GM12878 (cell line): ENCODE results near the gene GLB1L3. TPM values are rescaled to one million over a fixed set of nuclear protein-coding genes. Genes with fewer than 3 reads are reported as not detected.

ENCODE experiments used
- ATAC-seq: fragments of 200-7000 bp; cut with Tn5 transposase; 3 replicates; pipeline ENCODE4 v1.9.1; 2020; ENCODE audit warnings: mild to moderate bottlenecking, moderate library complexity
- BruUV-seq: library from RNA; stranded (reverse); fragments of 400-500 nt; replicated peaks from 2 replicates; lab custom pipeline; 2021; lab: Mats Ljungman, UMichigan
- CTCF ChIA-PET: fragments of 300-600 bp; sonication (Branson Sonifier 250); formaldehyde crosslinking; extraction: SDS; loops from one replicate; lab custom pipeline; 2021; ENCODE audit warnings: inconsistent platforms; lab: Yijun Ruan, JAX
- POLR2A ChIA-PET: fragments of 350-600 bp; formaldehyde crosslinking; extraction: SDS; loops from one replicate; lab custom pipeline; 2021; ENCODE audit warnings: inconsistent platforms; lab: Charles Lee
- RAD21 ChIA-PET: fragments of 300-600 bp; sonication (Branson Sonifier 250); formaldehyde crosslinking; loops from one replicate; lab custom pipeline; 2023; ENCODE audit warnings: antibody characterized with exemption; ENCODE audit not compliant: unreplicated experiment; lab: Charles Lee
- SMC1A ChIA-PET: fragments of 300-600 bp; sonication (Branson Sonifier 250); formaldehyde crosslinking; loops from one replicate; lab custom pipeline; 2023; ENCODE audit not compliant: unreplicated experiment, uncharacterized antibody; lab: Charles Lee
- DNase-seq: peaks from one replicate; pipeline ENCODE4 v3.0.0-alpha.2; 2011; ENCODE audit warnings: low read depth, low spot score
- FAIRE-seq: peaks from 3 replicates; lab custom pipeline; 2011; peaks lifted over from hg19 to GRCh38; lab: Jason Lieb, UNC
- H2AFZ ChIP-seq: 2 replicates; pipeline ENCODE4 v1.6.0; 2011; ENCODE audit warnings: low read depth, low read length, control low read depth; ENCODE audit not compliant: control insufficient read depth
- H3K27ac ChIP-seq: 2 replicates; pipeline ENCODE4 v1.5.1; 2011; ENCODE audit warnings: control low read depth; ENCODE audit not compliant: control insufficient read depth, insufficient read depth
- H3K27me3 ChIP-seq, 2 experiments: replicated peaks in 1 of 2; 2 replicates each; pipeline versions ENCODE4 v1.6.0 to v1.6.1; 2011; ENCODE audit warnings: low read length in 1 of 2; ENCODE audit not compliant: control insufficient read depth in 2 of 2, insufficient read depth in 2 of 2
- H3K36me3 ChIP-seq, 2 experiments: 2 replicates each; pipeline ENCODE4 v1.5.1; 2011; ENCODE audit warnings: low read length in 1 of 2; ENCODE audit not compliant: control insufficient read depth in 2 of 2, insufficient read depth in 2 of 2
- H3K4me1 ChIP-seq: 2 replicates; pipeline ENCODE4 v1.6.1; 2011; ENCODE audit warnings: mild to moderate bottlenecking, low read length, moderate library complexity, mixed read lengths; ENCODE audit not compliant: control insufficient read depth, insufficient read depth
- H3K4me2 ChIP-seq: 2 replicates; pipeline ENCODE4 v1.6.0; 2011; ENCODE audit warnings: control low read depth; ENCODE audit not compliant: control insufficient read depth, insufficient read depth
- H3K4me3 ChIP-seq: fragments of 200-600 bp; sonication (generic); 2 replicates; pipeline ENCODE4 v1.5.1; 2016
- H3K79me2 ChIP-seq: 2 replicates; pipeline ENCODE4 v1.6.0; 2011; ENCODE audit warnings: low read length; ENCODE audit not compliant: control insufficient read depth, insufficient read depth
- H3K9ac ChIP-seq: 2 replicates; pipeline ENCODE4 v1.8.0; 2011; ENCODE audit warnings: low read length, control low read depth, mixed read lengths; ENCODE audit not compliant: control insufficient read depth, insufficient read depth
- H3K9me3 ChIP-seq: replicated peaks from 3 replicates; pipeline ENCODE4 v1.5.1; 2011; ENCODE audit warnings: mild to moderate bottlenecking, low read length; ENCODE audit not compliant: control insufficient read depth, insufficient read depth
- H4K20me1 ChIP-seq: 2 replicates; pipeline ENCODE4 v1.6.0; 2011; ENCODE audit not compliant: control insufficient read depth, insufficient read depth
- ASH2L ChIP-seq: fragments of 300-600, 200-600 bp; sonication (generic); IDR thresholded peaks from 2 replicates; pipeline ENCODE4 v1.6.1; 2017; ENCODE audit warnings: low read depth, mild to moderate bottlenecking, borderline replicate concordance
- ATF7 ChIP-seq: fragments of 450-650 bp; IDR thresholded peaks from 2 replicates; pipeline ENCODE4 v1.6.1; 2016; ENCODE audit warnings: low read depth, mild to moderate bottlenecking
- FOXM1 ChIP-seq: IDR thresholded peaks from 2 replicates; pipeline ENCODE4 v1.6.1; 2012; ENCODE audit warnings: low read depth, mild to moderate bottlenecking, inconsistent platforms, low read length, moderate library complexity
- MYC ChIP-seq: IDR thresholded peaks from 2 replicates; pipeline ENCODE4 v1.6.1; 2011; ENCODE audit warnings: mild to moderate bottlenecking, low read length, moderate library complexity, inconsistent platforms; ENCODE audit not compliant: insufficient read depth, insufficient replicate concordance, insufficient read length, severe bottlenecking
- SIN3A ChIP-seq: IDR thresholded peaks from 2 replicates; pipeline ENCODE4 v1.6.1; 2012; ENCODE audit warnings: low read depth, low read length, improper control_type of control experiment
- SMARCA5 ChIP-seq: fragments of 450-650 bp; IDR thresholded peaks from 2 replicates; pipeline ENCODE4 v1.6.1; 2017; ENCODE audit warnings: mild to moderate bottlenecking
- ZNF217 ChIP-seq: fragments of 450-650 bp; IDR thresholded peaks from 2 replicates; pipeline ENCODE4 v1.6.1; 2017; ENCODE audit warnings: antibody characterized with exemption, mild to moderate bottlenecking
- WGBS: methylation state at CpG from one replicate; pipeline ENCODE4 v1.1.6; 2016; ENCODE audit warnings: low lambda C conversion rate; ENCODE audit not compliant: insufficient replicate concordance, insufficient coverage; ENCODE audit errors: missing lambda C conversion rate; 5-methylcytosine and 5-hydroxymethylcytosine counted together
- in situ Hi-C: fragments of 300-500 bp; cut with MboI; formaldehyde crosslinking; loops from 9 replicates; pipeline ENCODE4 v1.14.3; 2018; ENCODE audit warnings: mixed read lengths
- intact Hi-C: fragments of 100-400 bp; cut with micrococcal nuclease; formaldehyde crosslinking; loops from one replicate; pipeline ENCODE4 v1.14.2; 2022; ENCODE audit not compliant: unreplicated experiment
- polyA plus RNA-seq, 11 experiments: library from polyadenylated mRNA; depleted of rRNA in 4 of 11; unstranded in 6 of 11; stranded (reverse) in 5 of 11; fragments of >200 nt; fragmentation: Nextera tagmentation in 4 of 11; fragmentation: Illumina TruSeq in 1 of 11; extraction: Ambion mirVana in 4 of 11; extraction: Trizol in 1 of 11; gene quantifications; 1 replicate in 1 of 11; 2 replicates in 10 of 11; pipeline versions ENCODE4 v1.2.1 to v1.2.3, GENCODE V29; 2011 to 2016; ENCODE audit warnings: inconsistent platforms in 2 of 11, missing spikeins in 2 of 11, low read depth in 1 of 11
- total RNA-seq, 4 experiments: library from RNA; depleted of rRNA in 3 of 4; stranded (reverse); fragments of >200 nt in 3 of 4; fragmentation: Illumina TruSeq in 1 of 4; extraction: Trizol in 1 of 4; gene quantifications; 2 replicates each; pipeline versions ENCODE4 v1.2.1 to v1.2.3, GENCODE V29; 2013 to 2021
- TF ChIP-seq, protein P1 (sequence below): IDR thresholded peaks from 2 replicates; pipeline ENCODE4 v1.6.1; 2012; ENCODE audit warnings: improper control_type of control experiment, low read depth, low read length; ENCODE audit not compliant: insufficient replicate concordance
- TF ChIP-seq, protein P2 (sequence below): fragments of 450-650 bp; conservative IDR thresholded peaks from 2 replicates; pipeline ENCODE4 v1.6.1; 2017; ENCODE audit warnings: mild to moderate bottlenecking, moderate library complexity
- TF ChIP-seq, protein P3 (sequence below): fragments of 450-650 bp; IDR thresholded peaks from 2 replicates; pipeline ENCODE4 v1.6.1; 2017; ENCODE audit warnings: mild to moderate bottlenecking, moderate library complexity

Gene GLB1L3
- total and polyA plus RNA-seq, 10 of the 15 experiments (the other 5 are each of a cell fraction or from before 2014, with no cell fraction given): 0.53 to 2.9 (median 1.9) TPM; not detected in 1

DNA sequence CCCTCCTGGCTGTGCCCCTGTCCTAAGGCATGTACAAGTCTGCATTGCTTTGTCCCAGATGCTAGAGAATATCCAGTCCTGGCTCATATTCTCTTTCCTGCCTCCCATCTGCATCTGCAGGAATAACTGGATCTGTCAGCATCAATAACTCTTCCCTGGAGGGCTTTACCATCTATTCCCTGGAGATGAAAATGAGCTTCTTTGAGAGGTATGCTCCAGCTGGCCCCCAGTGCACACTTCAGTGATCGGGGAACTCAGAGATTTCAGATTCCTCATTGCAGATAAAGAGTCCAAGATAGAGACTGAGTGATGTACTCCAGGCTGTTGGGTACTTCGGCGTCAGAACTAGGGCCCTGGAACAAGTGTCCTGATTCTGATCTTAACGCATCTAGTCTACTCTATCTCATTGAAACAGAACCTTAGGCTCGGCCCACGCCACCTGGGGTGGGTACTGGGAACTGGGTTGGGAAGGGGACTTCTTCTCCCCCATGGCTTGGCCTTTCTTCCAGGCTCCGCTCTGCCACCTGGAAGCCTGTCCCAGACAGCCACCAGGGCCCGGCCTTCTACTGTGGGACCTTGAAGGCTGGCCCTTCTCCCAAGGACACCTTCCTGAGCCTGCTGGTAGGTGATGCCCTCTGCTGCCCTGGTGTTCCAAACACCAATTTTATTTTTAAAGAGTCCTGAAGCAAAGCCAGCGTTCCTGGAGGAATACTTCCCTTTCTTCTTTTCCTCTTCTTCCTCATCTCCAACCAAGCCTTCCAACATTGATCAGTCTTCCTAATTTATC, 37.8 kb downstream of the GLB1L3 start (continued):
- TF ChIP-seq, protein P1, sequence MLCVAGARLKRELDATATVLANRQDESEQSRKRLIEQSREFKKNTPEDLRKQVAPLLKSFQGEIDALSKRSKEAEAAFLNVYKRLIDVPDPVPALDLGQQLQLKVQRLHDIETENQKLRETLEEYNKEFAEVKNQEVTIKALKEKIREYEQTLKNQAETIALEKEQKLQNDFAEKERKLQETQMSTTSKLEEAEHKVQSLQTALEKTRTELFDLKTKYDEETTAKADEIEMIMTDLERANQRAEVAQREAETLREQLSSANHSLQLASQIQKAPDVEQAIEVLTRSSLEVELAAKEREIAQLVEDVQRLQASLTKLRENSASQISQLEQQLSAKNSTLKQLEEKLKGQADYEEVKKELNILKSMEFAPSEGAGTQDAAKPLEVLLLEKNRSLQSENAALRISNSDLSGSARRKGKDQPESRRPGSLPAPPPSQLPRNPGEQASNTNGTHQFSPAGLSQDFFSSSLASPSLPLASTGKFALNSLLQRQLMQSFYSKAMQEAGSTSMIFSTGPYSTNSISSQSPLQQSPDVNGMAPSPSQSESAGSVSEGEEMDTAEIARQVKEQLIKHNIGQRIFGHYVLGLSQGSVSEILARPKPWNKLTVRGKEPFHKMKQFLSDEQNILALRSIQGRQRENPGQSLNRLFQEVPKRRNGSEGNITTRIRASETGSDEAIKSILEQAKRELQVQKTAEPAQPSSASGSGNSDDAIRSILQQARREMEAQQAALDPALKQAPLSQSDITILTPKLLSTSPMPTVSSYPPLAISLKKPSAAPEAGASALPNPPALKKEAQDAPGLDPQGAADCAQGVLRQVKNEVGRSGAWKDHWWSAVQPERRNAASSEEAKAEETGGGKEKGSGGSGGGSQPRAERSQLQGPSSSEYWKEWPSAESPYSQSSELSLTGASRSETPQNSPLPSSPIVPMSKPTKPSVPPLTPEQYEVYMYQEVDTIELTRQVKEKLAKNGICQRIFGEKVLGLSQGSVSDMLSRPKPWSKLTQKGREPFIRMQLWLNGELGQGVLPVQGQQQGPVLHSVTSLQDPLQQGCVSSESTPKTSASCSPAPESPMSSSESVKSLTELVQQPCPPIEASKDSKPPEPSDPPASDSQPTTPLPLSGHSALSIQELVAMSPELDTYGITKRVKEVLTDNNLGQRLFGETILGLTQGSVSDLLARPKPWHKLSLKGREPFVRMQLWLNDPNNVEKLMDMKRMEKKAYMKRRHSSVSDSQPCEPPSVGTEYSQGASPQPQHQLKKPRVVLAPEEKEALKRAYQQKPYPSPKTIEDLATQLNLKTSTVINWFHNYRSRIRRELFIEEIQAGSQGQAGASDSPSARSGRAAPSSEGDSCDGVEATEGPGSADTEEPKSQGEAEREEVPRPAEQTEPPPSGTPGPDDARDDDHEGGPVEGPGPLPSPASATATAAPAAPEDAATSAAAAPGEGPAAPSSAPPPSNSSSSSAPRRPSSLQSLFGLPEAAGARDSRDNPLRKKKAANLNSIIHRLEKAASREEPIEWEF: no peak

DNA sequence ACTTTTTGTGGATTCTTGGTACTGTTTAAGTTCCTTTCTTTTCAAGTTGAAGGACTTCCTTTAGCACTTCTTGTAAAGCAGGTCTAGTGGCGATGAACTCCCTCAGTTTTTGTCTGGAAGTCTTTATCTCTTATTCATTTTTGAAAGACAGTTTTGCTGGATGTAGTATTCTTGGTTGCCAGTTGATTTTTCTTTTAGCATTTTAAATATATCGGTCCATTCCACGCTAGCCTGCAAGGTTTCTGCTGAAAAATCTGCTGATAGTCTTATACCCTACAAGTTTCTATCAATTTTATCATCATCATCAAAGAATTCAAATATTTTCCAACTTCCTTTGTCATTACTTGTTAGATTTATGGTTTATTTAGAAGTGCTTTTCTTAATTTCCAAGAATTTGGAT, 40.9 kb downstream of the GLB1L3 start:
- SMC1A ChIA-PET: no interaction called here
- Histone ChIP-seq H3K36me3 (no peaks in the 10 kb centered on the region), H3K4me2 (no peak overlapping the region), H3K27ac (no peak overlapping the region), H3K9ac (no peak overlapping the region), H4K20me1 (no peaks in the 10 kb centered on the region), H3K4me1 (no peaks in the 10 kb centered on the region), H3K4me3 (no peak overlapping the region), H3K79me2 (no peaks in the 10 kb centered on the region), H3K9me3 (no peaks in the 10 kb centered on the region; the same call in 2 of the 3 replicates), H2AFZ (no peak overlapping the region), H3K27me3 (no peaks in the 10 kb centered on the region)
- RAD21 ChIA-PET: no interaction called here
- no peak for DNase-seq
- in situ Hi-C loops (no loop called here), intact Hi-C loops (no loop called here)
- no peak for FAIRE-seq
- POLR2A ChIA-PET: no interaction called here
- no TSS peak for BruUV-seq
- 42% methylated on average over 3 of the region's 3 CpGs for WGBS
- CTCF ChIA-PET: no interaction called here
- ATAC-seq: no peak
- no peak for TF ChIP-seq SIN3A
- no peak for TF ChIP-seq MYC
- TF ChIP-seq ATF7: no peak
- TF ChIP-seq SMARCA5: no peak
- TF ChIP-seq, protein P2, sequence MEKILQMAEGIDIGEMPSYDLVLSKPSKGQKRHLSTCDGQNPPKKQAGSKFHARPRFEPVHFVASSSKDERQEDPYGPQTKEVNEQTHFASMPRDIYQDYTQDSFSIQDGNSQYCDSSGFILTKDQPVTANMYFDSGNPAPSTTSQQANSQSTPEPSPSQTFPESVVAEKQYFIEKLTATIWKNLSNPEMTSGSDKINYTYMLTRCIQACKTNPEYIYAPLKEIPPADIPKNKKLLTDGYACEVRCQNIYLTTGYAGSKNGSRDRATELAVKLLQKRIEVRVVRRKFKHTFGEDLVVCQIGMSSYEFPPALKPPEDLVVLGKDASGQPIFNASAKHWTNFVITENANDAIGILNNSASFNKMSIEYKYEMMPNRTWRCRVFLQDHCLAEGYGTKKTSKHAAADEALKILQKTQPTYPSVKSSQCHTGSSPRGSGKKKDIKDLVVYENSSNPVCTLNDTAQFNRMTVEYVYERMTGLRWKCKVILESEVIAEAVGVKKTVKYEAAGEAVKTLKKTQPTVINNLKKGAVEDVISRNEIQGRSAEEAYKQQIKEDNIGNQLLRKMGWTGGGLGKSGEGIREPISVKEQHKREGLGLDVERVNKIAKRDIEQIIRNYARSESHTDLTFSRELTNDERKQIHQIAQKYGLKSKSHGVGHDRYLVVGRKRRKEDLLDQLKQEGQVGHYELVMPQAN: no peak
- TF ChIP-seq ZNF217: no peak
- TF ChIP-seq, protein P3, sequence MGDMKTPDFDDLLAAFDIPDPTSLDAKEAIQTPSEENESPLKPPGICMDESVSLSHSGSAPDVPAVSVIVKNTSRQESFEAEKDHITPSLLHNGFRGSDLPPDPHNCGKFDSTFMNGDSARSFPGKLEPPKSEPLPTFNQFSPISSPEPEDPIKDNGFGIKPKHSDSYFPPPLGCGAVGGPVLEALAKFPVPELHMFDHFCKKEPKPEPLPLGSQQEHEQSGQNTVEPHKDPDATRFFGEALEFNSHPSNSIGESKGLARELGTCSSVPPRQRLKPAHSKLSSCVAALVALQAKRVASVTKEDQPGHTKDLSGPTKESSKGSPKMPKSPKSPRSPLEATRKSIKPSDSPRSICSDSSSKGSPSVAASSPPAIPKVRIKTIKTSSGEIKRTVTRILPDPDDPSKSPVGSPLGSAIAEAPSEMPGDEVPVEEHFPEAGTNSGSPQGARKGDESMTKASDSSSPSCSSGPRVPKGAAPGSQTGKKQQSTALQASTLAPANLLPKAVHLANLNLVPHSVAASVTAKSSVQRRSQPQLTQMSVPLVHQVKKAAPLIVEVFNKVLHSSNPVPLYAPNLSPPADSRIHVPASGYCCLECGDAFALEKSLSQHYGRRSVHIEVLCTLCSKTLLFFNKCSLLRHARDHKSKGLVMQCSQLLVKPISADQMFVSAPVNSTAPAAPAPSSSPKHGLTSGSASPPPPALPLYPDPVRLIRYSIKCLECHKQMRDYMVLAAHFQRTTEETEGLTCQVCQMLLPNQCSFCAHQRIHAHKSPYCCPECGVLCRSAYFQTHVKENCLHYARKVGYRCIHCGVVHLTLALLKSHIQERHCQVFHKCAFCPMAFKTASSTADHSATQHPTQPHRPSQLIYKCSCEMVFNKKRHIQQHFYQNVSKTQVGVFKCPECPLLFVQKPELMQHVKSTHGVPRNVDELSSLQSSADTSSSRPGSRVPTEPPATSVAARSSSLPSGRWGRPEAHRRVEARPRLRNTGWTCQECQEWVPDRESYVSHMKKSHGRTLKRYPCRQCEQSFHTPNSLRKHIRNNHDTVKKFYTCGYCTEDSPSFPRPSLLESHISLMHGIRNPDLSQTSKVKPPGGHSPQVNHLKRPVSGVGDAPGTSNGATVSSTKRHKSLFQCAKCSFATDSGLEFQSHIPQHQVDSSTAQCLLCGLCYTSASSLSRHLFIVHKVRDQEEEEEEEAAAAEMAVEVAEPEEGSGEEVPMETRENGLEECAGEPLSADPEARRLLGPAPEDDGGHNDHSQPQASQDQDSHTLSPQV: no peak
- no peak for TF ChIP-seq FOXM1
- no peak for TF ChIP-seq ASH2L
